Measurements from ENCODE around the gene ZNF8. TPM values are rescaled to one million over a fixed set of nuclear protein-coding genes. Genes with fewer than 3 reads are reported as not detected.
A peak's percentile ranks its signal among the peaks of the same experiment; 100 is the strongest.

The ZNF8 gene
- total and polyA plus RNA-seq, 11 donors, result 2.6 to 7.8 (median 5.2) TPM

- no peak for ATAC-seq
These were observed 70.8 kb downstream of the ZNF8 start for GRCh38 chr19:58349590-58349989.

DNA sequence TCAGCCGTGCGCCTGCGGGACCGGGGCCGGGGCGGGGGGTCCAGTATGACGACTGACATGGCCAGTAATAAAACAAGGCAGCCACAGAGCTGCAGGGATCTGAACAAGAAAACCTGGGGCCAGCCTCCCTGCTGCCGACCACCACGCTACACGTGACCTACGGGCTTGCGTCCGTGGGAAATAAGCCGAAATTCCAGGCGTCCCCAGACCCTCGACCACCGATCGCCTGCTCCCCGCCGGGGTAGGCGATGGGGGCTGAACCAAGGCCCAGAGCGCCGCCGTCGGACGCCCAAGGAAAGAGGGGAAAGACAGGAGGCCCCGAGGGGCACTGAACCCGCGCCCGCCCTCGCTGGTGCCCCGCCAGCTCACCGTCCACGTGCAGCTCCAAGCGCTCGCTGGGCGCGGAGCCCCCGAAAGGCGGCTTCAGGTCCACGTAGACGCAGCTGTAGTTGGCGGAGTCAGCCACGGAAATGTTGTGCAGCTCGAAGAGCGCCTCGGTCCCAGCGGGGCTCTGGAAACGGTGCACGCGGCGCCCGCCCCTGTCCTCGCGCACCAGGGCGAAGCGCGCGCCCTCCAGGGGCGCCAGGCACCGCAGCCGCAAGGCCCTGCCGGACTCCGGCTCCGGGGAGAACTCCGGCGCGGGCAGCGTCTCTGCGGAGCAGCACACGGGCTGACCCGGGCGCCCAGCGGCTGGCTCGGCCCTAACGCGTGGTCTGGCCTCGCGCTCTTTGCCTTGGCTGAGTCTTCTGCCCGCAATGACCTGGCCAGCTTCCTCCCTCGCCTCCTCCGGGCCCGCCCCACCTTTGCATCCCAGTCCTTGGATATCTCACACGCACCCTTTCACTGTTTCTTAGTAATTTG lies 71.5 kb downstream of the ZNF8 start:
- H3K4me1 ChIP-seq, result peaks cover 0 to 21% (median 11%) of the 10 kb centered on the region in 12 donors
- 12 to 29% (median 17%) methylated on average over 46 to 84 of the region's 84 CpGs for WGBS, 4 donors
- TF ChIP-seq CTCF (IDR thresholded peaks at IDR 0.05) (peak in 3 of 12 donors; percentile 13 to 34 (median 16)), POLR2A (IDR thresholded peaks at IDR 0.05) (no peak)
- H3K4me3 ChIP-seq, result peak overlapping the region in 8 of 12 donors; percentile 10 to 37 (median 28)
- intact Hi-C loops (cut with DNase I), result no loop called here
- peaks cover 14 to 85% (median 42%) of the 10 kb centered on the region in 9 donors for H3K27me3 ChIP-seq
- H3K9me3 ChIP-seq, result no peaks in the 10 kb centered on the region
- ATAC-seq (peak in 1 of 4 donors; percentile 27), DNase-seq (no peak)
- H3K36me3 ChIP-seq, result no peaks in the 10 kb centered on the region
- H3K27ac ChIP-seq, result no peak overlapping the region

More at GRCh38 chr19:58349590-58349989, 70.8 kb downstream of the ZNF8 start:
- Histone ChIP-seq H3K4me3 (peak overlapping the region in 2 of 12 donors; percentile 35 to 37), H3K4me1 (peaks cover 0 to 21% (median 11%) of the 10 kb centered on the region in 12 donors), H3K9me3 (no peaks in the 10 kb centered on the region), H3K36me3 (no peaks in the 10 kb centered on the region), H3K27me3 (peaks cover 14 to 82% (median 42%) of the 10 kb centered on the region in 9 donors), H3K27ac (no peak overlapping the region)
- intact Hi-C loops (cut with DNase I), result no loop called here
- DNase-seq, result no peak
- WGBS, 4 donors, result 35 to 54% (median 45%) methylated on average over 8 of the region's 8 CpGs
- TF ChIP-seq POLR2A (IDR thresholded peaks at IDR 0.05), result no peak
- TF ChIP-seq CTCF (IDR thresholded peaks at IDR 0.05), result no peak

DNA sequence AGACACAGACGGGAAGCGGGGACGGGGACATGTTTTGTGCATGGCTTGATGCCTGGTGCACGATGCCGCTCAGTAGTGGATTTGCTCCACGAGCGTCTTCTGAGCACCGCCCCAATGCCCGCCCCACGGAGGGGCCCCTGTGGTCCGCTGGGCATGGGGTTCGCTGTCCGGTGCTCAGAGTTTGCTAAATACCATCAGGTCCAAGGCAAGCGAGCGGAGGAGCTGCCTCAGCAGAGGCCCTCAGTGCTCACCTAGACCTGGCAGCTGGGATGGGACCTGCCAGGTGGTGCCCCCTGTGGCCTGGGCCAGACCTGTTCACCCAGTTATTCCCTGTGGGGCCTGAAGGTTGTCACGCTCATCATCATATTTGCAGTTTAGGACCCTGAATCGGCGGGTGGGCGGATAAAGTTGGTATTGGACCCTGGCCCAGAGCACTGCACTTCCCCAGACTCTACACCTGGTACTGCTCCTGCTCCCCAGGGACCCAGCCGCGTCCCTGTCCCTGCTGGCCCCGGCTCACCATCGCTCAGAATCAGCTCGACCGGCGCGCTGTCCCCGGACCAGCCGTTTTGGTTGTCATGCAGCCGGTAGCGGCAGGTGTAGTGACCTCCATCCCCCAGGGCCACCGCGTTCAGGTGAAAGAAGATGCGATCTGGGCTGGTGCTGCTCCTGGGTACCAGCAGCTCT lies 72.3 kb downstream of the ZNF8 start:
- peak overlapping the region in 4 of 12 donors; percentile 30 to 37 (median 34) for H3K4me3 ChIP-seq

More for the DNA sequence above, 72.3 kb downstream of the ZNF8 start:
- Histone ChIP-seq H3K27ac (no peak overlapping the region), H3K9me3 (no peaks in the 10 kb centered on the region), H3K4me1 (peaks cover 0 to 25% (median 14%) of the 10 kb centered on the region in 12 donors), H3K27me3 (peaks cover 14 to 90% (median 42%) of the 10 kb centered on the region in 9 donors), H3K36me3 (no peaks in the 10 kb centered on the region)
- ATAC-seq (no peak), DNase-seq (no peak)
- intact Hi-C loops (cut with DNase I), result no loop called here
- no peak for TF ChIP-seq CTCF (IDR thresholded peaks at IDR 0.05)
- no peak for TF ChIP-seq POLR2A (IDR thresholded peaks at IDR 0.05)
- 60 to 71% (median 63%) methylated on average over 29 to 34 of the region's 34 CpGs for WGBS, 4 donors

Data from heart left ventricle (tissue), 16 donors.